ENCODE data around the gene ZNF679. TPM values are rescaled to one million over a fixed set of nuclear protein-coding genes. Genes with fewer than 3 reads are reported as not detected.

Gene ZNF679
- total RNA-seq, 1 experiment from 2014 or later = not detected

DNA sequence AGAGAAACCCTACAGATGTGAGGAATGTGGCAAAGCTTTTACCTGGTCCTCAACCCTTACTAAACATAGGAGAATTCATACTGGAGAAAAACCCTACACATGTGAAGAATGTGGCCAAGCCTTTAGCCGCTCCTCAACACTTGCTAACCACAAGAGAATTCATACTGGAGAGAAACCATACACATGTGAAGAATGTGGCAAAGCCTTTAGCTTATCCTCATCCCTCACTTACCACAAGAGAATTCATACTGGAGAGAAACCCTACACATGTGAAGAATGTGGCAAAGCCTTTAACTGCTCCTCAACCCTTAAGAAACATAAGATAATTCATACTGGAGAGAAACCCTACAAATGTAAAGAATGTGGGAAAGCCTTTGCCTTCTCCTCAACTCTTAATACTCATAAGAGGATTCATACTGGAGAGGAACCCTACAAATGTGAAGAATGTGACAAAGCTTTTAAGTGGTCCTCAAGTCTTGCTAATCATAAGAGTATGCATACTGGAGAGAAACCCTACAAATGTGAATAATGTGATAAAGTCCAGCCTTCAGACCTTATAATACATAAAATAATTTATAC is 38.2 kb downstream of the ZNF679 start:
- Histone ChIP-seq H3K36me3 (ENCODE audit: control insufficient read depth in 1 of 2, insufficient read depth in 2 of 2, low read length in 2 of 2) (no peaks in the 10 kb centered on the region), H2AFZ (ENCODE audit: low read depth, low read length, poor library complexity, severe bottlenecking) (no peak overlapping the region), H3K27ac (ENCODE audit: low read depth, low read length) (no peak overlapping the region), H3K27me3 (ENCODE audit: insufficient read depth, low read length) (no peaks in the 10 kb centered on the region), H3K4me3 (replicated peaks in 1 of 2; ENCODE audit: low read depth in 1 of 2, low read length in 2 of 2) (no peak overlapping the region), H3K4me1 (ENCODE audit: control insufficient read depth in 1 of 2, insufficient read depth in 2 of 2, low read length in 2 of 2) (no peaks in the 10 kb centered on the region), H3K9ac (ENCODE audit: low read length) (no peak overlapping the region), H4K20me1 (ENCODE audit: insufficient read depth) (no peaks in the 10 kb centered on the region), H3K9me3 (ENCODE audit: control insufficient read depth in 1 of 2, insufficient read depth in 1 of 2, low read depth in 1 of 2, low read length in 2 of 2) (peaks cover 15 to 25% of the 10 kb centered on the region in 2 experiments; a peak in 3 of 4 replicates), H3K4me2 (ENCODE audit: low read length) (no peak overlapping the region), H3K9me2 (ENCODE audit: insufficient read depth) (no peaks in the 10 kb centered on the region), H3K79me2 (ENCODE audit: insufficient read depth, low read length) (no peaks in the 10 kb centered on the region)
- no TSS peak for BruUV-seq (replicated peaks)
- ChIA-PET POLR2A (no interaction called here), CTCF (no interaction called here), RAD21 (ENCODE audit: low non-redundant PET in 1 of 2, low total read pairs in 2 of 2, uncharacterized antibody in 2 of 2, unreplicated experiment in 2 of 2) (no interaction called here)
- DNase-seq (ENCODE audit: low read depth, low spot score) = no peak
- intact Hi-C loops (cut with micrococcal nuclease) = no loop called here
- no peak for TF ChIP-seq RAD21 (IDR thresholded peaks at IDR 0.05; ENCODE audit: low read depth)
- TF ChIP-seq, protein P1, sequence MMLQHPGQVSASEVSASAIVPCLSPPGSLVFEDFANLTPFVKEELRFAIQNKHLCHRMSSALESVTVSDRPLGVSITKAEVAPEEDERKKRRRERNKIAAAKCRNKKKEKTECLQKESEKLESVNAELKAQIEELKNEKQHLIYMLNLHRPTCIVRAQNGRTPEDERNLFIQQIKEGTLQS (IDR thresholded peaks at IDR 0.05) = no peak
- TF ChIP-seq ELF1 (IDR thresholded peaks at IDR 0.05; ENCODE audit: borderline replicate concordance, low read depth) = no peak
- TF ChIP-seq ZNF274 (IDR thresholded peaks at IDR 0.05; ENCODE audit: low read depth, low read length) = peak; percentile 69
- no peak for ATAC-seq

DNA sequence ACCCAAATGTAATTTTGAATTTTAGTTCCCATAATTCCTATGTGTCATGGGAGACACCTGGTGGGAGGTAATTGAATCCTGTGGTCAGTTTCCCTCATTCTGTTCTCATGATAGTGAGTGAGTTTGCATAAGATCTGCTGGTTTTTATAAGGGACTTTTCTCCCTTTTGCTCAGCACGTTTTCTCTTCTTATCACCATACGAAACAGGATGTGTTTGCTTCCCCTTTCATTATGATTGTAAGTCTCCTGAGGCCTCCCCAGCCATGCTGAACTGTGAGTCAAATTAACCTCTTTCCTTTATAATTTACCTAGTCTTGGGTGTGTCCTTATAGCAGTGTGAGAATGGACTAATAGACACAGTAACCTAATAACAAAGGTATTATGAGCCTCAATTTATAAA is 49.4 kb downstream of the ZNF679 start:
- H3K9me3 ChIP-seq (ENCODE audit: control insufficient read depth in 1 of 2, insufficient read depth in 1 of 2, low read depth in 1 of 2, low read length in 2 of 2) = peaks cover 0 to 9% of the 10 kb centered on the region in 2 experiments; a peak in 2 of 4 replicates
- RAD21 ChIA-PET (ENCODE audit: low non-redundant PET in 1 of 2, low total read pairs in 2 of 2, uncharacterized antibody in 2 of 2, unreplicated experiment in 2 of 2) = no interaction called here
- H3K9me2 ChIP-seq (ENCODE audit: insufficient read depth) = no peaks in the 10 kb centered on the region
- H3K4me1 ChIP-seq (ENCODE audit: control insufficient read depth in 1 of 2, insufficient read depth in 2 of 2, low read length in 2 of 2) = no peaks in the 10 kb centered on the region
- no peaks in the 10 kb centered on the region for H3K36me3 ChIP-seq (ENCODE audit: control insufficient read depth in 1 of 2, insufficient read depth in 2 of 2, low read length in 2 of 2)
- ATAC-seq = no peak
- CTCF ChIA-PET = no interaction called here
- H3K79me2 ChIP-seq (ENCODE audit: insufficient read depth, low read length) = no peaks in the 10 kb centered on the region
- intact Hi-C loops (cut with micrococcal nuclease) = no loop called here
- no peak for DNase-seq (ENCODE audit: low read depth, low spot score)
- no peak overlapping the region for H2AFZ ChIP-seq (ENCODE audit: low read depth, low read length, poor library complexity, severe bottlenecking)
- POLR2A ChIA-PET = no interaction called here
- BruUV-seq (replicated peaks) = no TSS peak
- no peak overlapping the region for H3K4me2 ChIP-seq (ENCODE audit: low read length)
- H3K4me3 ChIP-seq (replicated peaks in 1 of 2; ENCODE audit: low read depth in 1 of 2, low read length in 2 of 2) = no peak overlapping the region
- H4K20me1 ChIP-seq (ENCODE audit: insufficient read depth) = no peaks in the 10 kb centered on the region
- no peaks in the 10 kb centered on the region for H3K27me3 ChIP-seq (ENCODE audit: insufficient read depth, low read length)
- H3K9ac ChIP-seq (ENCODE audit: low read length) = no peak overlapping the region
- TF ChIP-seq FOSL1 (IDR thresholded peaks at IDR 0.05; ENCODE audit: low read depth) = no peak
- no peak overlapping the region for H3K27ac ChIP-seq (ENCODE audit: low read depth, low read length)

Data from HCT116 (cell line).